DND-41 (cell line): Measurements from ENCODE around the gene NBPF14.
"Not testable (repeated sequence)": the region's sequence is repeated elsewhere in the genome, so short reads cannot be mapped to it uniquely, and the experiment has no call there.

Source experiments
- ATAC-seq: fragments of 200-7000 bp; cut with Tn5 transposase; 3 replicates; pipeline ENCODE4 v1.9.1; 2021; ENCODE audit warnings: low read depth; ENCODE audit not compliant: insufficient read depth
- DNase-seq: peaks from one replicate; pipeline ENCODE4 v3.0.0-alpha.2; 2020
- H2AFZ ChIP-seq: 2 replicates; pipeline ENCODE4 v1.6.0; 2012; ENCODE audit warnings: low read depth, low read length
- H3K27ac ChIP-seq: 2 replicates; pipeline ENCODE4 v1.5.1; 2012; ENCODE audit warnings: low read length, inconsistent platforms
- H3K27me3 ChIP-seq: fragments of 200-600 bp; sonication (generic); 2 replicates; pipeline ENCODE4 v1.6.0; 2012; ENCODE audit warnings: low read length, mild to moderate bottlenecking, inconsistent platforms; ENCODE audit not compliant: insufficient read depth, poor library complexity
- H3K36me3 ChIP-seq: 2 replicates; pipeline ENCODE4 v1.5.1; 2012; ENCODE audit warnings: low read length, inconsistent platforms; ENCODE audit not compliant: insufficient read depth
- H3K4me1 ChIP-seq: 2 replicates; pipeline ENCODE4 v1.5.1; 2012; ENCODE audit warnings: mild to moderate bottlenecking, low read length; ENCODE audit not compliant: insufficient read depth
- H3K4me2 ChIP-seq: 2 replicates; pipeline ENCODE4 v1.6.0; 2012; ENCODE audit warnings: mild to moderate bottlenecking, moderate library complexity, low read length, inconsistent platforms; ENCODE audit not compliant: insufficient read depth
- H3K4me3 ChIP-seq, 2 experiments: fragments of 200-600 bp in 1 of 2; shearing (Covaris generic) in 1 of 2; 2 replicates each; pipeline ENCODE4 v1.5.1; 2012 to 2016; ENCODE audit warnings: inconsistent platforms in 2 of 2, low read length in 2 of 2, mild to moderate bottlenecking in 2 of 2, low read depth in 1 of 2, moderate library complexity in 1 of 2
- H3K79me2 ChIP-seq: 2 replicates; pipeline ENCODE4 v1.6.0; 2012; ENCODE audit warnings: low read length, inconsistent platforms; ENCODE audit not compliant: insufficient read depth
- H3K9ac ChIP-seq: 2 replicates; pipeline ENCODE4 v1.6.0; 2012; ENCODE audit warnings: low read depth, mild to moderate bottlenecking, inconsistent platforms, low read length, moderate library complexity
- H3K9me3 ChIP-seq: 2 replicates; pipeline ENCODE4 v1.5.1; 2012; ENCODE audit warnings: low read length, moderate library complexity, mild to moderate bottlenecking, inconsistent platforms; ENCODE audit not compliant: insufficient read depth, severe bottlenecking
- H4K20me1 ChIP-seq: 2 replicates; pipeline ENCODE4 v1.6.0; 2012; ENCODE audit warnings: low read length; ENCODE audit not compliant: insufficient read depth

The NBPF14 gene

DNA sequence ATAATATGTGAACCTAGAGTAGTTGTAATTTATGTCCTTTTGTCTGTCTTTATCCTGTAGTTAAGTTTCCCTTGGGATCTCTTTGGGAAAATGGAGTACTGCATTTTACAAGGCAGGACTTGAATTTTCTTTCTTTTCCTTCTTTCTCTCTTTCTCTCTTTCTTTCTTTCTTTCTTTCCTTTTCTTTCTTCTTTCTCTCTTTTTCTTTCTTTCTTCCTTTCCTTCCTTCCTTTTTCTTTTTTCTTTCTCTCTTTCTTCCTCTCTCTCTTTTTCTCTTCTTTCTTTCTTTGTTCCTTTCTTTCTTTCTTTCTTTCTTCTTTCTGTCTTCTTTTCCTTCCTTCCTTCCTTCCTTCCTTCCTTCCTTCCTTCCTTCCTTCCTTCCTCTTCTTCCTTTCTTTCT, 101.9 kb downstream of the NBPF14 start:
- not testable (repeated sequence) for H3K27me3 ChIP-seq, H3K9me3 ChIP-seq, H3K4me3 ChIP-seq, H3K4me2 ChIP-seq, H2AFZ ChIP-seq, H4K20me1 ChIP-seq, ATAC-seq, DNase-seq, H3K36me3 ChIP-seq, H3K9ac ChIP-seq, H3K79me2 ChIP-seq, H3K4me1 ChIP-seq, H3K27ac ChIP-seq

DNA sequence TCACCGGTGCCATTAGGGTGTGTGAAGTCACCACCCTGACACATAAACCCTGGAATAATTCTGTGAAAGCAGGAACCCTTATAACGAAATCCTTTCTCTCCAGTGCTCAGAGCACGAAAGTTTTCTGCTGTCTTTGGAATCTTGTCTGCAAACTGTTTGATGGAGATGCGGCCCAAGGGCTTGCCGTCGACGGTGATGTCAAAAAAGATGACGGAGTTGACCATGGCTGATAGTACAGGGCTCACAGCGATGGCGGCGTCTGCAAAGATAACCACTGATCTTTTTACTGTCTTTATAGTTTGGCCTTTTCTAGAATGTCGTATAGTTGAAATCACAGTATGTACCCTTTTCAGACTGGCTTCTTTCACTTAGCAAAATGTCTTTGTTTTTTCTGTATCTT, 112.8 kb downstream of the NBPF14 start, which contains the start of gene PPIAL4G:
TSS of gene PPIAL4G (minus strand) at position 274 of the 400 bp plus-strand sequence. CDS start at position 224, 50 bp downstream.
- not testable (repeated sequence) for H3K9me3 ChIP-seq, H3K27me3 ChIP-seq, DNase-seq, H2AFZ ChIP-seq, H4K20me1 ChIP-seq, H3K4me3 ChIP-seq, H3K9ac ChIP-seq, H3K36me3 ChIP-seq, ATAC-seq, H3K4me2 ChIP-seq, H3K79me2 ChIP-seq, H3K27ac ChIP-seq, H3K4me1 ChIP-seq
